GM21423 (cell line): ENCODE data around the gene SMIM12.

Experiments
- ATAC-seq: cut with Tn5 transposase; IDR thresholded peaks from one replicate; pipeline ENCODE4 v1.9.1; 2021; ENCODE audit warnings: mild to moderate bottlenecking, moderate library complexity; ENCODE audit not compliant: unreplicated experiment

SMIM12 gene

DNA sequence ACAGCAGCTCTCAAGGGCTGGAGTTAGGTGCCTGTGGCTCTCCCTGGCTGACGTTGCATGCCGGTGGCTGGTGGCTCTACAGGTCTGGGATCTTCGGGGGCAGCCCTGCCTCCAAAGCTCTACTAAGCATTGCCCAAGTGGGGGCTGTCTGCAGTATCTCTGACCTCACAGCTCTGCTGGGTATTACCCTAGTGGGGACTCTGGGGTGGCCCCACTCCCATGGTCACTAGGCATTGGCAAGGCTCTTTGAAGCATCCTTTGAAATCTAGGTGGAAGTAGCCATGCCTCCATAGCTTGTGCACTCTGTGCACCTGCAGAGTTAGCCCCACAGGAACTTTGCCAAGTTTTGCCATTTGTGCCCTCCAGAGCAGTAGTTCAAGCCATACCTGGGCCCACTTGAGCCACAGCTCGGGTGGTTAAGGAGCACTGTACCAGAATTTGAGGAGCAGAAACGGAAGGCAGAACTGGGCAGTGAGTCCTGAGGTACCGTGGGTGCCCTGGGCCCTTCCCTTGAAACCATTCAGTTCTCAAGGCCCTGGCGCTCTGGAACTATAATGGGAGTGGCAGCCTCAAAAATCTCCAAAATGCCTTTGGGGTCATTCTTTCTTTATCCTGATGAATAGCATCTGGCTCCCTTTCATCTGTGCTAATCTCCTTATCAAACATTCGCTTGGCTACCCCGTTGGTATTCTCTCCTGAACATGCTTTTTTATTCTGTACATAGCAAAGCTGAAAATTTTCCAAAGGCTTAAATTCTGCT is 51.3 kb downstream of the SMIM12 start:
- no peak for ATAC-seq

GRCh38 chr1:34806396-34806795 is 53.2 kb downstream of the SMIM12 start:
- ATAC-seq, result no peak

DNA sequence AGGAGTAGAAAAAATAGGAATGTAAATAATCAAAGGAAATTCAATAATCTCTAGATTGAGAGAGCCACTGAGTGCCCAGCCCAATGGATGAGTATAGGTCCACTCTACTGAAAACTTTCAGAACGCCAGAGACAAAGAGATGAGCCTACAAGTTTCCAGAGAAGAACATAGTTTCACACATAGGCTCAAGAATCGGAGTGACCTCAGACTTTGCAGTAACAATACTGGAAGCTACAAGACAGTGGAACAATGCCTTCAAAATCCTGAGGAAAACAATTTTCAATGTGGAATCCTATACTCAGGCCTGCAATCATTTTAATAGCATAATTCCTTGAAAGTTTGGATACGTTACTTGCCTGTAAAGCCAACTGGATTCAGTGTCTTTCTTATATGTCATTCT is 55.8 kb downstream of the SMIM12 start:
- no peak for ATAC-seq
